Breast epithelium (tissue), 3 donors: ENCODE data around the gene SCARB1.

Experiments
- CTCF ChIP-seq, 3 donors: fragments of 450-650 bp; IDR thresholded peaks; one replicate each; pipeline ENCODE4 v1.5.1; 2016 to 2017; ENCODE audit warnings: antibody characterized with exemption in 3 of 3, mild to moderate bottlenecking in 3 of 3, moderate library complexity in 3 of 3
- POLR2A ChIP-seq: fragments of 450-650 bp; IDR thresholded peaks from one replicate; pipeline ENCODE4 v1.6.1; 2016; ENCODE audit warnings: antibody characterized with exemption, mild to moderate bottlenecking, moderate library complexity
- POLR2AphosphoS5 ChIP-seq, 3 donors: sonication (generic); formaldehyde crosslinking; IDR thresholded peaks; one replicate each; pipeline ENCODE4 v1.6.1; 2017; ENCODE audit warnings: antibody characterized with exemption in 3 of 3

- TF ChIP-seq POLR2A (no peak), CTCF (IDR thresholded peaks at IDR 0.05) (no peak), POLR2AphosphoS5 (IDR thresholded peaks at IDR 0.05) (no peak)
Observed at GRCh38 chr12:124870515-124870914, 6.9 kb upstream of the SCARB1 start.
